Measurements from ENCODE around the gene C16orf54. TPM values are rescaled to one million over a fixed set of nuclear protein-coding genes. Genes with fewer than 3 reads are reported as not detected.

C16orf54 gene
- total and polyA plus RNA-seq, 10 of the 15 experiments (the other 5 are each of a cell fraction or from before 2014, with no cell fraction given), result 2.1 to 13.3 (median 5.4) TPM

DNA sequence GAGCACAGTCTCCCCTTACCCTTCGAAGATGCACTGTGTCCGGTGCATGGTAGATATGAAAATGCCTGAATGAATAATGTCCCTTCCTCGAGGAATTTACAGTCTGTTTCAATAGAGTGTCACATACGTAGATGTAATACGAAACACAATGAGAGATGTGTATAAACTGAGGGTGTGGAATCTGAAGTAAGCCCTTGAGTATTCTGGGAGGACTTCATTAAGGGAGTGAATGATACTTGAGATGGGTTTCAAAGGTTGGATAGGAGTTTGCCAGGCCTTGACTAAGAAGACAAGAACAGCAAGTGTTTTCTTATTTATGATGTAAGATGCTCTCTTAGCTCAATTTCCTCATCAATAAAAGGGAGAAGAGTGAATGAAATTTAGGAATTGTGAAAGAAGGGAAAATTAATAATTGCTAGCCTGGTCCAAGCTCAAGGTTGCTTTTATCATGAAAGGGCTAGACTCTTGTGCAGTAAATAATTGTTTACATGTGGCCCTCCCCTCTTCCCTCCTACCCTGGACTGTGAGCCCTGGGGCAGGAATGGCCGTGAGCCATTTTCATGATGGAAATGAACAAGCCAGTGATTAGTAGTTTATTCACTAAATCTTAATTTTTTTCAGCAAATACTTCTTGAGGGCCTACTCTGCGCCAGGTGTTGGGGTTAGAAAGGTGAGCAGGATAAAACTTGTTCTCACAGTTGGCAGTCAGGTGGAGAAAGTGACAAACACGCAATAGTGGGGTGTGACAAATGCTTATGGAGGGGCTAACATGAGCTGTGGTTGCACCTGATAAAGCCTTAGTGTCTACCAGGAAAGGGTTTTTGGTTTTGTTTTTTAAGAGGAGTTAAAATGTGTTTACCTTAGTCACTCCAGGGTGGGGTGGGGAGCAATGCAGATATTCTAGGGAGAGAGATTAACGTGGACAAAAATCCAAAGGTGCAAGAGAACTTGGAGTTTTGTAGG lies 46.3 kb upstream of the C16orf54 start:
- POLR2A ChIA-PET, result interaction anchor here (0.6 to 1.5 kb wide), 3 partner anchors 25 to 839 kb away, joined by 3 to 4 read pairs (median 3); no protein-coding TSS in a partner anchor
- H3K9ac ChIP-seq (ENCODE audit: control insufficient read depth, insufficient read depth, low read length), result peak overlapping the region; percentile 89
- CTCF ChIA-PET, result interaction anchor here (1.2 to 5.3 kb wide), 3 partner anchors 12 to 61 kb away, joined by 3 to 32 read pairs (median 24); partner anchors contain the start of gene PAGR1

More for the DNA sequence above, 46.3 kb upstream of the C16orf54 start:
- peak overlapping the region; percentile 93 for H3K4me3 ChIP-seq
- no peaks in the 10 kb centered on the region for H3K9me3 ChIP-seq (replicated peaks; ENCODE audit: control insufficient read depth, insufficient read depth, low read length)
- in situ Hi-C loops (cut with MboI) (no loop called here), intact Hi-C loops (cut with micrococcal nuclease; ENCODE audit: unreplicated experiment) (loop anchor here (5.0 kb wide), 1 partner anchor 90 kb away; no protein-coding TSS in a partner anchor)
- no peak for FAIRE-seq
- no peak for TF ChIP-seq JUNB (IDR thresholded peaks at IDR 0.05)
- TF ChIP-seq, protein P1, sequence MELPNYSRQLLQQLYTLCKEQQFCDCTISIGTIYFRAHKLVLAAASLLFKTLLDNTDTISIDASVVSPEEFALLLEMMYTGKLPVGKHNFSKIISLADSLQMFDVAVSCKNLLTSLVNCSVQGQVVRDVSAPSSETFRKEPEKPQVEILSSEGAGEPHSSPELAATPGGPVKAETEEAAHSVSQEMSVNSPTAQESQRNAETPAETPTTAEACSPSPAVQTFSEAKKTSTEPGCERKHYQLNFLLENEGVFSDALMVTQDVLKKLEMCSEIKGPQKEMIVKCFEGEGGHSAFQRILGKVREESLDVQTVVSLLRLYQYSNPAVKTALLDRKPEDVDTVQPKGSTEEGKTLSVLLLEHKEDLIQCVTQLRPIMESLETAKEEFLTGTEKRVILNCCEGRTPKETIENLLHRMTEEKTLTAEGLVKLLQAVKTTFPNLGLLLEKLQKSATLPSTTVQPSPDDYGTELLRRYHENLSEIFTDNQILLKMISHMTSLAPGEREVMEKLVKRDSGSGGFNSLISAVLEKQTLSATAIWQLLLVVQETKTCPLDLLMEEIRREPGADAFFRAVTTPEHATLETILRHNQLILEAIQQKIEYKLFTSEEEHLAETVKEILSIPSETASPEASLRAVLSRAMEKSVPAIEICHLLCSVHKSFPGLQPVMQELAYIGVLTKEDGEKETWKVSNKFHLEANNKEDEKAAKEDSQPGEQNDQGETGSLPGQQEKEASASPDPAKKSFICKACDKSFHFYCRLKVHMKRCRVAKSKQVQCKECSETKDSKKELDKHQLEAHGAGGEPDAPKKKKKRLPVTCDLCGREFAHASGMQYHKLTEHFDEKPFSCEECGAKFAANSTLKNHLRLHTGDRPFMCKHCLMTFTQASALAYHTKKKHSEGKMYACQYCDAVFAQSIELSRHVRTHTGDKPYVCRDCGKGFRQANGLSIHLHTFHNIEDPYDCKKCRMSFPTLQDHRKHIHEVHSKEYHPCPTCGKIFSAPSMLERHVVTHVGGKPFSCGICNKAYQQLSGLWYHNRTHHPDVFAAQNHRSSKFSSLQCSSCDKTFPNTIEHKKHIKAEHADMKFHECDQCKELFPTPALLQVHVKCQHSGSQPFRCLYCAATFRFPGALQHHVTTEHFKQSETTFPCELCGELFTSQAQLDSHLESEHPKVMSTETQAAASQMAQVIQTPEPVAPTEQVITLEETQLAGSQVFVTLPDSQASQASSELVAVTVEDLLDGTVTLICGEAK (IDR thresholded peaks at IDR 0.05; ENCODE audit: borderline replicate concordance), result no peak
- no peak for TF ChIP-seq PAX5 (IDR thresholded peaks at IDR 0.05; ENCODE audit: borderline replicate concordance, low read depth, low read length)
- TF ChIP-seq MXI1 (IDR thresholded peaks at IDR 0.05; ENCODE audit: low read depth, low read length), result 0 out of 2 replicates have a peak, but pooled peaks have one; percentile 22
- TF ChIP-seq, protein P2, sequence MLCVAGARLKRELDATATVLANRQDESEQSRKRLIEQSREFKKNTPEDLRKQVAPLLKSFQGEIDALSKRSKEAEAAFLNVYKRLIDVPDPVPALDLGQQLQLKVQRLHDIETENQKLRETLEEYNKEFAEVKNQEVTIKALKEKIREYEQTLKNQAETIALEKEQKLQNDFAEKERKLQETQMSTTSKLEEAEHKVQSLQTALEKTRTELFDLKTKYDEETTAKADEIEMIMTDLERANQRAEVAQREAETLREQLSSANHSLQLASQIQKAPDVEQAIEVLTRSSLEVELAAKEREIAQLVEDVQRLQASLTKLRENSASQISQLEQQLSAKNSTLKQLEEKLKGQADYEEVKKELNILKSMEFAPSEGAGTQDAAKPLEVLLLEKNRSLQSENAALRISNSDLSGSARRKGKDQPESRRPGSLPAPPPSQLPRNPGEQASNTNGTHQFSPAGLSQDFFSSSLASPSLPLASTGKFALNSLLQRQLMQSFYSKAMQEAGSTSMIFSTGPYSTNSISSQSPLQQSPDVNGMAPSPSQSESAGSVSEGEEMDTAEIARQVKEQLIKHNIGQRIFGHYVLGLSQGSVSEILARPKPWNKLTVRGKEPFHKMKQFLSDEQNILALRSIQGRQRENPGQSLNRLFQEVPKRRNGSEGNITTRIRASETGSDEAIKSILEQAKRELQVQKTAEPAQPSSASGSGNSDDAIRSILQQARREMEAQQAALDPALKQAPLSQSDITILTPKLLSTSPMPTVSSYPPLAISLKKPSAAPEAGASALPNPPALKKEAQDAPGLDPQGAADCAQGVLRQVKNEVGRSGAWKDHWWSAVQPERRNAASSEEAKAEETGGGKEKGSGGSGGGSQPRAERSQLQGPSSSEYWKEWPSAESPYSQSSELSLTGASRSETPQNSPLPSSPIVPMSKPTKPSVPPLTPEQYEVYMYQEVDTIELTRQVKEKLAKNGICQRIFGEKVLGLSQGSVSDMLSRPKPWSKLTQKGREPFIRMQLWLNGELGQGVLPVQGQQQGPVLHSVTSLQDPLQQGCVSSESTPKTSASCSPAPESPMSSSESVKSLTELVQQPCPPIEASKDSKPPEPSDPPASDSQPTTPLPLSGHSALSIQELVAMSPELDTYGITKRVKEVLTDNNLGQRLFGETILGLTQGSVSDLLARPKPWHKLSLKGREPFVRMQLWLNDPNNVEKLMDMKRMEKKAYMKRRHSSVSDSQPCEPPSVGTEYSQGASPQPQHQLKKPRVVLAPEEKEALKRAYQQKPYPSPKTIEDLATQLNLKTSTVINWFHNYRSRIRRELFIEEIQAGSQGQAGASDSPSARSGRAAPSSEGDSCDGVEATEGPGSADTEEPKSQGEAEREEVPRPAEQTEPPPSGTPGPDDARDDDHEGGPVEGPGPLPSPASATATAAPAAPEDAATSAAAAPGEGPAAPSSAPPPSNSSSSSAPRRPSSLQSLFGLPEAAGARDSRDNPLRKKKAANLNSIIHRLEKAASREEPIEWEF (IDR thresholded peaks at IDR 0.05; ENCODE audit: insufficient replicate concordance, low read depth, low read length), result no peak
- H3K4me2 ChIP-seq (ENCODE audit: control insufficient read depth, insufficient read depth), result peak overlapping the region; percentile 86
- H3K36me3 ChIP-seq (ENCODE audit: control insufficient read depth in 2 of 2, insufficient read depth in 2 of 2, low read length in 1 of 2), result peaks cover 0 to 8% of the 10 kb centered on the region in 2 experiments; a peak in 3 of 4 replicates
- H3K4me1 ChIP-seq (ENCODE audit: control insufficient read depth, insufficient read depth, low read length), result peaks cover 9% of the 10 kb centered on the region; the same call in 1 of the 2 replicates
- H3K79me2 ChIP-seq (ENCODE audit: control insufficient read depth, insufficient read depth, low read length), result peaks cover 54% of the 10 kb centered on the region
- ChIA-PET RAD21 (ENCODE audit: unreplicated experiment) (interaction anchor here (0.6 to 1.4 kb wide), 4 partner anchors 16 to 92 kb away, joined by 3 to 4 read pairs (median 3); no protein-coding TSS in a partner anchor), SMC1A (ENCODE audit: uncharacterized antibody, unreplicated experiment) (interaction anchor here (1.0 to 6.4 kb wide), 4 partner anchors 11 to 64 kb away, joined by 3 to 38 read pairs (median 5); partner anchors contain the start of gene MVP)
- whole genome bisulfite sequencing (ENCODE audit: insufficient coverage, insufficient replicate concordance, low lambda C conversion rate, missing lambda C conversion rate), result 36% methylated on average over 9 of the region's 9 CpGs
- no peak overlapping the region for H2AFZ ChIP-seq (ENCODE audit: control insufficient read depth, low read depth, low read length)
- no peaks in the 10 kb centered on the region for H4K20me1 ChIP-seq (ENCODE audit: control insufficient read depth, insufficient read depth)
- ATAC-seq, result no peak
- no peak for DNase-seq (ENCODE audit: low read depth, low spot score)
- no peaks in the 10 kb centered on the region for H3K27me3 ChIP-seq (replicated peaks in 1 of 2; ENCODE audit: control insufficient read depth in 2 of 2, insufficient read depth in 2 of 2, low read length in 1 of 2)
- H3K27ac ChIP-seq (ENCODE audit: control insufficient read depth, insufficient read depth), result peak overlapping the region; percentile 79
- BruUV-seq (replicated peaks), result no TSS peak

Data from GM12878 (cell line).